ENCODE measurements around the gene COL4A1. TPM values are rescaled to one million over a fixed set of nuclear protein-coding genes. Genes with fewer than 3 reads are reported as not detected.

COL4A1 gene
- total and polyA plus RNA-seq, 2 experiments from 2014 or later: 184 to 519 TPM

GRCh38 chr13:110301083-110301482 lies 5.9 kb downstream of the COL4A1 start:
- H3K79me2 ChIP-seq (ENCODE audit: insufficient read depth): peaks cover 49% of the 10 kb centered on the region
- no peaks in the 10 kb centered on the region for H3K9me2 ChIP-seq (ENCODE audit: insufficient read depth)
- H3K27me3 ChIP-seq (replicated peaks; ENCODE audit: insufficient read depth): no peaks in the 10 kb centered on the region
- peak overlapping the region; percentile 65 for H3K4me2 ChIP-seq (ENCODE audit: unreplicated experiment)
- DNase-seq: no peak
- in situ Hi-C loops (cut with MboI): no loop called here
- H3K4me3 ChIP-seq: peak overlapping the region; percentile 37; the same call in 1 of the 2 replicates
- WGBS, 2 experiments (ENCODE audit: low coverage in 1 of 2, low lambda C conversion rate in 2 of 2, missing lambda C conversion rate in 2 of 2): 40% methylated on average over 5 of the region's 5 CpGs
- no peaks in the 10 kb centered on the region for H3K36me3 ChIP-seq (ENCODE audit: low read depth)
- peaks cover 43% of the 10 kb centered on the region for H3K4me1 ChIP-seq (ENCODE audit: insufficient read depth)
- H3K27ac ChIP-seq: peak overlapping the region; percentile 57
- TF ChIP-seq EZH2phosphoT487 (IDR thresholded peaks at IDR 0.05; ENCODE audit: insufficient read depth, low read depth) (no peak), EZH2 (IDR thresholded peaks at IDR 0.05; ENCODE audit: insufficient read depth, poor library complexity, severe bottlenecking) (no peak)
- H2AFZ ChIP-seq: peak overlapping the region; percentile 43; the same call in 1 of the 2 replicates
- H3F3A ChIP-seq (ENCODE audit: insufficient read depth): peaks cover 52% of the 10 kb centered on the region
- H3K9me3 ChIP-seq (ENCODE audit: low read depth): no peaks in the 10 kb centered on the region
- no peaks in the 10 kb centered on the region for H4K20me1 ChIP-seq (ENCODE audit: insufficient read depth)
- peak overlapping the region; percentile 15; the same call in 1 of the 2 replicates for H3K9ac ChIP-seq

GRCh38 chr13:110300090-110300815 lies 6.7 kb downstream of the COL4A1 start:
- Histone ChIP-seq H3K9ac (no peak overlapping the region), H3K4me1 (ENCODE audit: insufficient read depth) (peaks cover 36% of the 10 kb centered on the region), H3K27ac (no peak overlapping the region), H3K27me3 (replicated peaks; ENCODE audit: insufficient read depth) (no peaks in the 10 kb centered on the region), H3K9me3 (ENCODE audit: low read depth) (no peaks in the 10 kb centered on the region), H3K9me2 (ENCODE audit: insufficient read depth) (no peaks in the 10 kb centered on the region), H3K4me3 (no peak overlapping the region), H3K4me2 (ENCODE audit: unreplicated experiment) (peak overlapping the region; percentile 19), H2AFZ (no peak overlapping the region), H3F3A (ENCODE audit: insufficient read depth) (peaks cover 45% of the 10 kb centered on the region), H3K36me3 (ENCODE audit: low read depth) (no peaks in the 10 kb centered on the region), H4K20me1 (ENCODE audit: insufficient read depth) (no peaks in the 10 kb centered on the region), H3K79me2 (ENCODE audit: insufficient read depth) (peaks cover 44% of the 10 kb centered on the region)
- in situ Hi-C loops (cut with MboI): no loop called here
- no peak for DNase-seq
- no peak for TF ChIP-seq EZH2 (IDR thresholded peaks at IDR 0.05; ENCODE audit: insufficient read depth, poor library complexity, severe bottlenecking)
- TF ChIP-seq EZH2phosphoT487 (IDR thresholded peaks at IDR 0.05; ENCODE audit: insufficient read depth, low read depth): no peak
- 93 to 95% methylated on average over 3 of the region's 3 CpGs for WGBS, 2 experiments (ENCODE audit: low coverage in 1 of 2, low lambda C conversion rate in 2 of 2, missing lambda C conversion rate in 2 of 2)

- no peaks in the 10 kb centered on the region for H4K20me1 ChIP-seq (ENCODE audit: insufficient read depth)
- peaks cover 52% of the 10 kb centered on the region for H3F3A ChIP-seq (ENCODE audit: insufficient read depth)
- H3K27ac ChIP-seq: no peak overlapping the region
- no peak overlapping the region for H3K9ac ChIP-seq
- H3K79me2 ChIP-seq (ENCODE audit: insufficient read depth): peaks cover 35% of the 10 kb centered on the region
- H2AFZ ChIP-seq: no peak overlapping the region
- H3K27me3 ChIP-seq (replicated peaks; ENCODE audit: insufficient read depth): no peaks in the 10 kb centered on the region
- no peak overlapping the region for H3K4me3 ChIP-seq
- no peak overlapping the region for H3K4me2 ChIP-seq (ENCODE audit: unreplicated experiment)
- peaks cover 33% of the 10 kb centered on the region for H3K4me1 ChIP-seq (ENCODE audit: insufficient read depth)
- 74 to 76% methylated on average over 10 of the region's 10 CpGs for WGBS, 2 experiments (ENCODE audit: low coverage in 1 of 2, low lambda C conversion rate in 2 of 2, missing lambda C conversion rate in 2 of 2)
- no peaks in the 10 kb centered on the region for H3K9me2 ChIP-seq (ENCODE audit: insufficient read depth)
- no peaks in the 10 kb centered on the region for H3K9me3 ChIP-seq (ENCODE audit: low read depth)
- TF ChIP-seq EZH2 (IDR thresholded peaks at IDR 0.05; ENCODE audit: insufficient read depth, poor library complexity, severe bottlenecking): no peak
- TF ChIP-seq EZH2phosphoT487 (IDR thresholded peaks at IDR 0.05; ENCODE audit: insufficient read depth, low read depth): no peak
- no peaks in the 10 kb centered on the region for H3K36me3 ChIP-seq (ENCODE audit: low read depth)
- in situ Hi-C loops (cut with MboI): no loop called here
- no peak for DNase-seq
Measured at GRCh38 chr13:110299283-110299840, 7.6 kb downstream of the COL4A1 start.

GRCh38 chr13:110298505-110299282 lies 8.3 kb downstream of the COL4A1 start:
- Histone ChIP-seq H2AFZ (no peak overlapping the region), H3K27me3 (replicated peaks; ENCODE audit: insufficient read depth) (no peaks in the 10 kb centered on the region), H4K20me1 (ENCODE audit: insufficient read depth) (no peaks in the 10 kb centered on the region), H3K36me3 (ENCODE audit: low read depth) (no peaks in the 10 kb centered on the region), H3K4me1 (ENCODE audit: insufficient read depth) (peaks cover 29% of the 10 kb centered on the region), H3F3A (ENCODE audit: insufficient read depth) (peaks cover 46% of the 10 kb centered on the region), H3K4me3 (no peak overlapping the region), H3K9me3 (ENCODE audit: low read depth) (no peaks in the 10 kb centered on the region), H3K79me2 (ENCODE audit: insufficient read depth) (peaks cover 39% of the 10 kb centered on the region), H3K4me2 (ENCODE audit: unreplicated experiment) (no peak overlapping the region), H3K9ac (no peak overlapping the region), H3K9me2 (ENCODE audit: insufficient read depth) (no peaks in the 10 kb centered on the region), H3K27ac (no peak overlapping the region)
- TF ChIP-seq EZH2 (IDR thresholded peaks at IDR 0.05; ENCODE audit: insufficient read depth, poor library complexity, severe bottlenecking) (no peak), EZH2phosphoT487 (IDR thresholded peaks at IDR 0.05; ENCODE audit: insufficient read depth, low read depth) (no peak)
- in situ Hi-C loops (cut with MboI): no loop called here
- no peak for DNase-seq
- WGBS, 2 experiments (ENCODE audit: low coverage in 1 of 2, low lambda C conversion rate in 2 of 2, missing lambda C conversion rate in 2 of 2): 84 to 86% methylated on average over 29 to 33 of the region's 33 CpGs

All from GM23248 (cell line).